ENCODE results near the gene TMEM156.

TMEM156 gene

DNA sequence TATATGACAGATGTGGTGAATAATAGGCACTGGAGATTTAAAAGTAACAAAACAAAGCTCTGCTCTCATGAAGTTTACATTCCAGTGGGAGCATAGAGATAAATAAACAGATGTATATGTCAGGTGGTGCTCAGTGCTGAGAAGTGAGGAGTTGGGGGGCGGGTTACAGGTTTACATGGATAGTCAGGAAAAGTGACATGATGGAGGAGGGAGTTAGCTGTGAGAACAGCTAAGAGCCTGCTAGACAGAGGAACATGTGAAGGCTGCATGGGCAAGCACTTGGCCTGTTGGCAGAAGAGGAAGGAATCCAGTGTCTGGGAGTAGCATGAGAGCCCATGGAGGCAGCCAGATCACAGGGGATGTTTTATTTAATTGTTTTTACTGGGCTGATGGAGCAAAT, 10.2 kb upstream of the TMEM156 start:
- H3K9me3 ChIP-seq (ENCODE audit: control insufficient read depth, insufficient read depth, low read depth, low read length) = no peaks in the 10 kb centered on the region
- no peaks in the 10 kb centered on the region for H3K4me1 ChIP-seq (ENCODE audit: control insufficient read depth, insufficient read depth, low read length)
- TF ChIP-seq ZNF24 (tag by site-specific recombination; IDR thresholded peaks at IDR 0.05) (no peak), EGR2 (tag by site-specific recombination; IDR thresholded peaks at IDR 0.05; ENCODE audit: low read depth) (no peak), ZFP3 (tag by site-specific recombination; IDR thresholded peaks at IDR 0.05; ENCODE audit: low read depth) (no peak), ZNF175 (tag by site-specific recombination; IDR thresholded peaks at IDR 0.05) (no peak), WT1 (tag by site-specific recombination; IDR thresholded peaks at IDR 0.05) (no peak), ZXDB (tag by site-specific recombination; IDR thresholded peaks at IDR 0.05) (no peak), YY1 (tag by site-specific recombination; IDR thresholded peaks at IDR 0.05) (no peak), ZNF76 (tag by site-specific recombination; IDR thresholded peaks at IDR 0.05; ENCODE audit: borderline replicate concordance, low read depth) (no peak), ZBTB7A (tag by site-specific recombination; IDR thresholded peaks at IDR 0.05; ENCODE audit: low read depth) (no peak), ZNF157 (tag by site-specific recombination; IDR thresholded peaks at IDR 0.05) (no peak), MZF1 (tag by site-specific recombination; IDR thresholded peaks at IDR 0.05; ENCODE audit: borderline replicate concordance) (no peak), ZIC2 (tag by site-specific recombination; IDR thresholded peaks at IDR 0.05) (no peak), ZNF324 (tag by site-specific recombination; IDR thresholded peaks at IDR 0.05) (no peak), ZNF274 (IDR thresholded peaks at IDR 0.05; ENCODE audit: low read length) (no peak), ZNF274 (tag by site-specific recombination; IDR thresholded peaks at IDR 0.05; ENCODE audit: borderline replicate concordance) (no peak)
- TF ChIP-seq, protein P1, sequence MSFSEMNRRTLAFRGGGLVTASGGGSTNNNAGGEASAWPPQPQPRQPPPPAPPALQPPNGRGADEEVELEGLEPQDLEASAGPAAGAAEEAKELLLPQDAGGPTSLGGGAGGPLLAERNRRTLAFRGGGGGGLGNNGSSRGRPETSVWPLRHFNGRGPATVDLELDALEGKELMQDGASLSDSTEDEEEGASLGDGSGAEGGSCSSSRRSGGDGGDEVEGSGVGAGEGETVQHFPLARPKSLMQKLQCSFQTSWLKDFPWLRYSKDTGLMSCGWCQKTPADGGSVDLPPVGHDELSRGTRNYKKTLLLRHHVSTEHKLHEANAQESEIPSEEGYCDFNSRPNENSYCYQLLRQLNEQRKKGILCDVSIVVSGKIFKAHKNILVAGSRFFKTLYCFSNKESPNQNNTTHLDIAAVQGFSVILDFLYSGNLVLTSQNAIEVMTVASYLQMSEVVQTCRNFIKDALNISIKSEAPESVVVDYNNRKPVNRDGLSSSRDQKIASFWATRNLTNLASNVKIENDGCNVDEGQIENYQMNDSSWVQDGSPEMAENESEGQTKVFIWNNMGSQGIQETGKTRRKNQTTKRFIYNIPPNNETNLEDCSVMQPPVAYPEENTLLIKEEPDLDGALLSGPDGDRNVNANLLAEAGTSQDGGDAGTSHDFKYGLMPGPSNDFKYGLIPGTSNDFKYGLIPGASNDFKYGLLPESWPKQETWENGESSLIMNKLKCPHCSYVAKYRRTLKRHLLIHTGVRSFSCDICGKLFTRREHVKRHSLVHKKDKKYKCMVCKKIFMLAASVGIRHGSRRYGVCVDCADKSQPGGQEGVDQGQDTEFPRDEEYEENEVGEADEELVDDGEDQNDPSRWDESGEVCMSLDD (tag by site-specific recombination; IDR thresholded peaks at IDR 0.05) = no peak
- TF ChIP-seq, protein P2, sequence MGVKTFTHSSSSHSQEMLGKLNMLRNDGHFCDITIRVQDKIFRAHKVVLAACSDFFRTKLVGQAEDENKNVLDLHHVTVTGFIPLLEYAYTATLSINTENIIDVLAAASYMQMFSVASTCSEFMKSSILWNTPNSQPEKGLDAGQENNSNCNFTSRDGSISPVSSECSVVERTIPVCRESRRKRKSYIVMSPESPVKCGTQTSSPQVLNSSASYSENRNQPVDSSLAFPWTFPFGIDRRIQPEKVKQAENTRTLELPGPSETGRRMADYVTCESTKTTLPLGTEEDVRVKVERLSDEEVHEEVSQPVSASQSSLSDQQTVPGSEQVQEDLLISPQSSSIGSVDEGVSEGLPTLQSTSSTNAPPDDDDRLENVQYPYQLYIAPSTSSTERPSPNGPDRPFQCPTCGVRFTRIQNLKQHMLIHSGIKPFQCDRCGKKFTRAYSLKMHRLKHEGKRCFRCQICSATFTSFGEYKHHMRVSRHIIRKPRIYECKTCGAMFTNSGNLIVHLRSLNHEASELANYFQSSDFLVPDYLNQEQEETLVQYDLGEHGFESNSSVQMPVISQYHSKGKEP (tag by site-specific recombination; IDR thresholded peaks at IDR 0.05) = no peak
- TF ChIP-seq, protein P3, sequence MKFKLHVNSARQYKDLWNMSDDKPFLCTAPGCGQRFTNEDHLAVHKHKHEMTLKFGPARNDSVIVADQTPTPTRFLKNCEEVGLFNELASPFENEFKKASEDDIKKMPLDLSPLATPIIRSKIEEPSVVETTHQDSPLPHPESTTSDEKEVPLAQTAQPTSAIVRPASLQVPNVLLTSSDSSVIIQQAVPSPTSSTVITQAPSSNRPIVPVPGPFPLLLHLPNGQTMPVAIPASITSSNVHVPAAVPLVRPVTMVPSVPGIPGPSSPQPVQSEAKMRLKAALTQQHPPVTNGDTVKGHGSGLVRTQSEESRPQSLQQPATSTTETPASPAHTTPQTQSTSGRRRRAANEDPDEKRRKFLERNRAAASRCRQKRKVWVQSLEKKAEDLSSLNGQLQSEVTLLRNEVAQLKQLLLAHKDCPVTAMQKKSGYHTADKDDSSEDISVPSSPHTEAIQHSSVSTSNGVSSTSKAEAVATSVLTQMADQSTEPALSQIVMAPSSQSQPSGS (tag by site-specific recombination; IDR thresholded peaks at IDR 0.05; ENCODE audit: low read depth) = no peak
- POLR2A ChIA-PET = interaction anchor here (0.6 kb wide), 1 partner anchor 18 kb away, joined by 5 read pairs; no protein-coding TSS in a partner anchor
- H3K36me3 ChIP-seq (ENCODE audit: control insufficient read depth in 2 of 2, insufficient read depth in 1 of 2, low read length in 2 of 2) = no peaks in the 10 kb centered on the region
- H3K4me3 ChIP-seq (ENCODE audit: low read depth, low read length) = no peak overlapping the region
- CTCF ChIA-PET = interaction anchor here (0.6 to 0.9 kb wide), 3 partner anchors 140 to 982 kb away, joined by 3 to 4 read pairs (median 3); no protein-coding TSS in a partner anchor
- no peak overlapping the region for H3K27ac ChIP-seq (ENCODE audit: extremely low read depth, low read depth, low read length)

DNA sequence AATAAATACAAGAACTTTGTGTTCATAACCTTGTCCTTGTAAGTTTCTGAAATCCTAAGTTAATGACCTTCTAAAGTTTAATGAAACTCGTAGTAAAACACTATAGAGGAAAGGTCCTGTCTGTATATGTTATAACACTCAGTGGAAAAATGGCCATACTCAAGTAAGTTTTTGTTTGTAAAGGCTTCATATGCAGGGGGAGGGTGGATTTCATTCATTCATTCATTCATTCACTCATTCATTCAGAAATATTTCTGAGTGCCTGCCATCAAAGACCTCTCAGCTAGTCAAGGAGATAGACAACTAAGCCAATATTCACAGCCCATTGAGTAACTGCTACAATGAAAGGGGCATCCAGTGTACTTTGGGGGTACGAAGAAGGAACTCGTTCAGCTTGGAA, 6.9 kb upstream of the TMEM156 start:
- Histone ChIP-seq H3K9me3 (ENCODE audit: control insufficient read depth, insufficient read depth, low read depth, low read length) (no peaks in the 10 kb centered on the region), H3K4me3 (ENCODE audit: low read depth, low read length) (no peak overlapping the region), H3K27ac (ENCODE audit: extremely low read depth, low read depth, low read length) (no peak overlapping the region), H3K36me3 (ENCODE audit: control insufficient read depth in 2 of 2, insufficient read depth in 1 of 2, low read length in 2 of 2) (no peaks in the 10 kb centered on the region), H3K4me1 (ENCODE audit: control insufficient read depth, insufficient read depth, low read length) (no peaks in the 10 kb centered on the region)
- ChIA-PET CTCF (interaction anchor here (1.0 kb wide), 1 partner anchor 96 kb away, joined by 3 read pairs; no protein-coding TSS in a partner anchor), POLR2A (no interaction called here)
- TF ChIP-seq ZNF2 (tag by site-specific recombination; IDR thresholded peaks at IDR 0.05) (no peak), ZNF596 (tag by site-specific recombination; IDR thresholded peaks at IDR 0.05) (no peak), EGR2 (tag by site-specific recombination; IDR thresholded peaks at IDR 0.05; ENCODE audit: low read depth) (no peak), ZNF174 (tag by site-specific recombination; IDR thresholded peaks at IDR 0.05) (no peak), ZNF473 (tag by site-specific recombination; IDR thresholded peaks at IDR 0.05) (no peak), ZNF768 (tag by site-specific recombination; IDR thresholded peaks at IDR 0.05) (no peak), GLI4 (tag by site-specific recombination; IDR thresholded peaks at IDR 0.05) (no peak), ZNF626 (tag by site-specific recombination; IDR thresholded peaks at IDR 0.05) (no peak), ZNF221 (tag by site-specific recombination; IDR thresholded peaks at IDR 0.05; ENCODE audit: borderline replicate concordance) (no peak), ZNF76 (tag by site-specific recombination; IDR thresholded peaks at IDR 0.05; ENCODE audit: borderline replicate concordance, low read depth) (no peak)
- TF ChIP-seq, protein P4, sequence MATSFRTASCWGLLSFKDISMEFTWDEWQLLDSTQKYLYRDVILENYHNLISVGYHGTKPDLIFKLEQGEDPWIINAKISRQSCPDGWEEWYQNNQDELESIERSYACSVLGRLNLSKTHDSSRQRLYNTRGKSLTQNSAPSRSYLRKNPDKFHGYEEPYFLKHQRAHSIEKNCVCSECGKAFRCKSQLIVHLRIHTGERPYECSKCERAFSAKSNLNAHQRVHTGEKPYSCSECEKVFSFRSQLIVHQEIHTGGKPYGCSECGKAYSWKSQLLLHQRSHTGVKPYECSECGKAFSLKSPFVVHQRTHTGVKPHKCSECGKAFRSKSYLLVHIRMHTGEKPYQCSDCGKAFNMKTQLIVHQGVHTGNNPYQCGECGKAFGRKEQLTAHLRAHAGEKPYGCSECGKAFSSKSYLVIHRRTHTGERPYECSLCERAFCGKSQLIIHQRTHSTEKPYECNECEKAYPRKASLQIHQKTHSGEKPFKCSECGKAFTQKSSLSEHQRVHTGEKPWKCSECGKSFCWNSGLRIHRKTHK (tag by site-specific recombination; IDR thresholded peaks at IDR 0.05) = no peak
